ENCODE measurements around the gene PRELID3B. TPM values are rescaled to one million over a fixed set of nuclear protein-coding genes. Genes with fewer than 3 reads are reported as not detected.

Gene PRELID3B
- total and polyA plus RNA-seq, 2 of the 13 experiments (the other 11 are each of a cell fraction or from before 2014, with no cell fraction given) = 23.3 to 42.6 TPM

GRCh38 chr20:59044796-59045195 is 2.2 kb upstream of the PRELID3B start (continued):
- TF ChIP-seq ZNF850 (CRISPR knock-in tag; conservative IDR thresholded peaks at IDR 0.05) (no peak), GATA4 (IDR thresholded peaks at IDR 0.05; ENCODE audit: borderline replicate concordance, low read depth) (no peak)

GRCh38 chr20:59044295-59044694 is 1.7 kb upstream of the PRELID3B start:
- ChIA-PET POLR2A (interaction anchor here (3.0 kb wide), 1 partner anchor 12 kb away, joined by 21 read pairs; the partner anchor contains the start of gene ATP5F1E), CTCF (ENCODE audit: low intra/inter-chr PET ratio, low total read pairs) (no interaction called here)
- no peak for ATAC-seq
- H3K79me2 ChIP-seq (ENCODE audit: insufficient read depth, low read length) = peaks cover 19% of the 10 kb centered on the region
- no peak for DNase-seq (ENCODE audit: low spot score)
- no peak overlapping the region for H3K27ac ChIP-seq (ENCODE audit: extremely low read length, insufficient read depth, low read length)
- H4K20me1 ChIP-seq (ENCODE audit: insufficient read depth, low read length) = no peaks in the 10 kb centered on the region
- intact Hi-C loops (cut with micrococcal nuclease; ENCODE audit: unreplicated experiment) (no loop called here), in situ Hi-C loops (cut with HindIII; ENCODE audit: extremely low pct_ligation_motif_present, low pct_unique_long_range_greater_than_20kb) (no loop called here)
- H3K36me3 ChIP-seq (replicated peaks in 1 of 2; ENCODE audit: control insufficient read depth in 1 of 2, insufficient read depth in 2 of 2, low read length in 2 of 2) = no peaks in the 10 kb centered on the region
- no peaks in the 10 kb centered on the region for H3K9me3 ChIP-seq (ENCODE audit: low read length)
- no TSS peak for BruUV-seq (replicated peaks)
- H3K4me1 ChIP-seq (ENCODE audit: insufficient read depth, low read length) = peaks cover 33% of the 10 kb centered on the region
- 62% methylated on average over 3 of the region's 3 CpGs for WGBS (ENCODE audit: low lambda C conversion rate)
- TF ChIP-seq ZNF574 (CRISPR knock-in tag; IDR thresholded peaks at IDR 0.05) = no peak
- TF ChIP-seq ZMYM3 (CRISPR knock-in tag; IDR thresholded peaks at IDR 0.05) = no peak
- TF ChIP-seq SOX5 (CRISPR knock-in tag; IDR thresholded peaks at IDR 0.05; ENCODE audit: borderline replicate concordance) = no peak
- TF ChIP-seq ZNF7 (CRISPR knock-in tag; IDR thresholded peaks at IDR 0.05) = no peak
- TF ChIP-seq PHF21A (CRISPR knock-in tag; IDR thresholded peaks at IDR 0.05) = no peak
- TF ChIP-seq HNF1B (CRISPR knock-in tag; IDR thresholded peaks at IDR 0.05) = no peak
- no peak for TF ChIP-seq HNRNPK (IDR thresholded peaks at IDR 0.05; ENCODE audit: low read depth, low read length, poor library complexity, severe bottlenecking)
- FAIRE-seq = no peak
- H3K27me3 ChIP-seq (ENCODE audit: control insufficient read depth in 1 of 2, insufficient read depth in 2 of 2, low read length in 2 of 2) = peaks cover 2 to 3% of the 10 kb centered on the region in 2 experiments; a peak in 2 of 5 replicates
- no peak overlapping the region for H3K9ac ChIP-seq (ENCODE audit: insufficient read depth, low read depth, low read length)
- H2AFZ ChIP-seq (ENCODE audit: low read length) = no peak overlapping the region
- no peak overlapping the region for H3K4me2 ChIP-seq (ENCODE audit: low read depth, low read length)
- no peak overlapping the region for H3K4me3 ChIP-seq (replicated peaks in 1 of 3; ENCODE audit: insufficient read depth in 1 of 3, low read depth in 2 of 3, low read length in 3 of 3)

Measured in HepG2 (cell line).